K562 (cell line): ENCODE measurements around the gene TIAM1.

Experiments
- CBX5 ChIP-seq: IDR thresholded peaks from 2 replicates; pipeline ENCODE4 v1.6.1; 2014; ENCODE audit warnings: low read depth, borderline replicate concordance
- CREM ChIP-seq: IDR thresholded peaks from 2 replicates; pipeline ENCODE4 v1.6.1; 2014; ENCODE audit warnings: antibody characterized with exemption, low read depth

DNA sequence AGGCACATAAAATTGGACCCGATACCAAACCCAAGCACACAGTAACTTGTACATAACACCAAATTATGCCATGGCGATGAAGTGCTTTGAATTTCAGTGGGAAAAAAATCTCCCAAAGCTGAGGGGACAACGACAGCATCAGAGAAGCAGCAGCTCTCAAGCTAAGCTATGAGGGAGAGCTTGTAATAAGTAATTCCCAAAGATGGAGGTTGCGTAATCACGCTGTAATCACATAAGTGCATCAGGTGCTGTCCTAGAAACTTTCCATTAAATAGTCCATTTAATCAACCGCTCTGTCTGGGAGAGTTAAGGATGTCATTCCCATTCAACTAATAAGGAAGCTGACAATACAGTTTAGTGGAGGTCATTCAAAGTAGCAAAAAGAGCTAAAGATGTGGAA is 268.2 kb downstream of the TIAM1 start:
- no peak for TF ChIP-seq CREM
- TF ChIP-seq CBX5: no peak
